Heart left ventricle (tissue), 16 donors: ENCODE data around the gene OR1E1. TPM values are rescaled to one million over a fixed set of nuclear protein-coding genes. Genes with fewer than 3 reads are reported as not detected.

Source experiments
- ATAC-seq, 4 donors: fragments of 200-7000 bp; cut with Tn5 transposase; one replicate each; pipeline ENCODE4 v1.9.1; 2020 to 2022; ENCODE audit warnings: moderate library complexity in 4 of 4, mild to moderate bottlenecking in 3 of 4, moderate number of reproducible peaks in 1 of 4
- DNase-seq, 5 donors: peaks; one replicate each; pipeline ENCODE4 v3.0.0-alpha.2; 2020
- H3K27ac ChIP-seq, 12 donors: fragments of 200-600 bp; sonication (generic) in 4 of 12; one replicate each; pipeline versions ENCODE4 v1.5.0 to v1.8.0; 2016 to 2022; ENCODE audit warnings: mild to moderate bottlenecking in 2 of 12
- H3K27me3 ChIP-seq, 9 donors: fragments of 200-600 bp; sonication (generic) in 2 of 9; one replicate each; pipeline versions ENCODE4 v1.5.1 to v1.8.0; 2016 to 2022; ENCODE audit warnings: mild to moderate bottlenecking in 3 of 9
- H3K36me3 ChIP-seq, 9 donors: fragments of 200-600 bp; sonication (generic) in 2 of 9; one replicate each; pipeline versions ENCODE4 v1.5.0 to v1.8.0; 2018 to 2022; ENCODE audit warnings: mild to moderate bottlenecking in 2 of 9
- H3K4me1 ChIP-seq, 12 donors: fragments of 200-600 bp; sonication (generic) in 4 of 12; one replicate each; pipeline versions ENCODE4 v1.5.0 to v1.8.0; 2016 to 2022; ENCODE audit warnings: mild to moderate bottlenecking in 3 of 12
- H3K4me3 ChIP-seq, 12 donors: fragments of 200-600 bp; sonication (generic) in 4 of 12; one replicate each; pipeline versions ENCODE4 v1.5.0 to v1.8.0; 2017 to 2022; ENCODE audit warnings: mild to moderate bottlenecking in 9 of 12, moderate library complexity in 4 of 12
- H3K9me3 ChIP-seq, 12 donors: fragments of 200-600 bp; sonication (generic) in 4 of 12; one replicate each; pipeline versions ENCODE4 v1.5.0 to v1.8.0; 2016 to 2022; ENCODE audit warnings: mild to moderate bottlenecking in 1 of 12
- CTCF ChIP-seq, 12 donors: fragments of 200-600 bp; sonication (generic) in 4 of 12; IDR thresholded peaks; one replicate each; pipeline versions ENCODE4 v1.5.0 to v1.8.0; 2018 to 2022; ENCODE audit warnings: antibody characterized with exemption in 12 of 12, mild to moderate bottlenecking in 5 of 12
- POLR2A ChIP-seq, 2 donors: fragments of 450-650 bp; IDR thresholded peaks; one replicate each; pipeline ENCODE4 v1.6.1; 2017; ENCODE audit warnings: antibody characterized with exemption in 2 of 2, mild to moderate bottlenecking in 2 of 2, moderate library complexity in 2 of 2
- WGBS, 4 donors: extraction: QIAGEN DNeasy Blood & Tissue Kit in 2 of 4; methylation state at CpG; one replicate each; pipeline versions ENCODE4 v1.1.5 to v1.1.7; 2013 to 2018; 5-methylcytosine and 5-hydroxymethylcytosine counted together
- intact Hi-C, 10 donors: fragments of 100-400 bp; cut with DNase I; formaldehyde crosslinking; loops; one replicate each; pipeline versions ENCODE4 v1.11.1 to v1.14.2; 2022
- long read RNA-seq, 3 donors: library from polyadenylated mRNA; unstranded; transcript quantifications; one replicate each; pipeline ENCODE4 v2.0.0, GENCODE V29; 2020 to 2021
- polyA plus RNA-seq, 2 donors: library from polyadenylated mRNA; stranded (reverse); fragments of 200-250 nt; gene quantifications; one replicate each; pipeline ENCODE4 v1.2.3, GENCODE V29; 2013
- total RNA-seq, 9 donors: library from RNA; depleted of rRNA in 2 of 9; stranded (reverse); fragments of >200 nt in 2 of 9; fragmentation: NEBNext Ultra II Directional in 3 of 9; extraction: Animal tissue kit (Norgen Biotek cat#: 25700) in 3 of 9; gene quantifications; one replicate each; pipeline versions ENCODE4 v1.1.0 to v1.2.4, GENCODE V29; 2016 to 2023
- donor health status: ischemic (EF 13 %, LVEDD 7.1; RV severe dilation, severe dysfunction).
- donor health status: healthy with polysubstance abuse.
- donor health status: DM: no; HTN: yes; CAD: no.
- donor health status: DM: no; HTN: no; CAD: no.
- donor health status: ischemic (EF 25% LVEDD 6.9; RV normal size, moderate dysfunction).
- donor health status: ischemic (EF 25% LVEDD 5.7; RV mildly dilated, moderate dysfunction).
- donor health status: healthy.
- donor health status: DM: yes; HTN: yes; CAD: no.
- donor health status: ischemic (EF 35%, LVEDD 5.7; RV mildly dilated, moderate dysfunction).
- donor health status: nonischemic (EF 11% LVEDD 7.7; RV severe dilation, severe dysfunction).
- donor health status: DM: yes; HTN: yes; CAD: no.
- donor health status: PGD.
- donor health status: ischemic (EF 29% LVEDD 5.4; RV normal size, mild dysfunction).
- donor health status: nonischemic (EF 23%, LVEDD 6.1; RV moderate dilation, normal function).

Gene OR1E1
- not detected for total RNA-seq
- polyA plus RNA-seq: not detected
- long read RNA-seq, donor 1: 0 reads
- long read RNA-seq, donor 2: 0 reads
- long read RNA-seq, donor 3: 0 reads

GRCh38 chr17:3398310-3398709 is at the start of gene OR1E1:
OR1E1 (minus strand) TSS chr17:3398410; CDS start chr17:3398410, 0 bp downstream.
- no peak within 1 kb of the TSS for H3K4me3 ChIP-seq
- intact Hi-C loops: no loop called here
- WGBS, 4 donors: 73 to 84% (median 83%) methylated on average over 1 of the region's 1 CpG
- H3K27me3 ChIP-seq: no peaks in the 10 kb centered on the region
- no peaks in the 10 kb centered on the region for H3K36me3 ChIP-seq
- no peak for DNase-seq
- H3K27ac ChIP-seq: no peak within 1 kb of the TSS
- TF ChIP-seq CTCF (IDR thresholded peaks at IDR 0.05) (no peak), POLR2A (IDR thresholded peaks at IDR 0.05) (no peak)
- no peak for ATAC-seq
- no peaks in the 10 kb centered on the region for H3K4me1 ChIP-seq
- no peaks in the 10 kb centered on the region for H3K9me3 ChIP-seq

GRCh38 chr17:3447625-3448024 is 49.4 kb upstream of the OR1E1 start:
- no peak for TF ChIP-seq CTCF (IDR thresholded peaks at IDR 0.05)
- TF ChIP-seq POLR2A (IDR thresholded peaks at IDR 0.05): no peak
- DNase-seq (no peak), ATAC-seq (no peak)
- Histone ChIP-seq H3K27ac (no peak overlapping the region), H3K36me3 (no peaks in the 10 kb centered on the region), H3K4me3 (no peak overlapping the region), H3K4me1 (no peaks in the 10 kb centered on the region), H3K9me3 (peaks cover 0 to 7% (median 0%) of the 10 kb centered on the region in 12 donors), H3K27me3 (no peaks in the 10 kb centered on the region)
- intact Hi-C loops: no loop called here
- WGBS, 4 donors: 42 to 55% (median 53%) methylated on average over 2 of the region's 2 CpGs

GRCh38 chr17:3440451-3440850 is 42.2 kb upstream of the OR1E1 start:
- intact Hi-C loops: no loop called here
- H3K27me3 ChIP-seq: peaks cover 0 to 6% (median 0%) of the 10 kb centered on the region in 9 donors
- no peak overlapping the region for H3K4me3 ChIP-seq
- no peaks in the 10 kb centered on the region for H3K36me3 ChIP-seq
- no peaks in the 10 kb centered on the region for H3K4me1 ChIP-seq
- TF ChIP-seq POLR2A (IDR thresholded peaks at IDR 0.05) (no peak), CTCF (IDR thresholded peaks at IDR 0.05) (no peak)
- ATAC-seq: no peak
- no peak overlapping the region for H3K27ac ChIP-seq
- no peaks in the 10 kb centered on the region for H3K9me3 ChIP-seq
- no peak for DNase-seq
- 54 to 69% (median 64%) methylated on average over 2 of the region's 2 CpGs for WGBS, 4 donors

- Histone ChIP-seq H3K4me3 (no peak overlapping the region), H3K36me3 (no peaks in the 10 kb centered on the region), H3K4me1 (no peaks in the 10 kb centered on the region), H3K9me3 (no peaks in the 10 kb centered on the region), H3K27ac (no peak overlapping the region), H3K27me3 (peaks cover 0 to 6% (median 0%) of the 10 kb centered on the region in 9 donors)
- ATAC-seq (no peak), DNase-seq (no peak)
- TF ChIP-seq POLR2A (IDR thresholded peaks at IDR 0.05): no peak
- no peak for TF ChIP-seq CTCF (IDR thresholded peaks at IDR 0.05)
- 43 to 66% (median 49%) methylated on average over 1 of the region's 1 CpG for WGBS, 4 donors
- intact Hi-C loops: no loop called here
Measured at GRCh38 chr17:3438368-3438767, 40.2 kb upstream of the OR1E1 start.
